ENCODE measurements around the gene C20orf141. TPM values are rescaled to one million over a fixed set of nuclear protein-coding genes. Genes with fewer than 3 reads are reported as not detected.

Gene C20orf141
- total and polyA plus RNA-seq, 12 donors, result not detected

- Histone ChIP-seq H3K27me3 (peaks cover 0 to 34% (median 19%) of the 10 kb centered on the region in 7 donors), H3K9me3 (peaks cover 0 to 11% (median 7%) of the 10 kb centered on the region in 11 donors), H3K4me1 (peaks cover 0 to 10% (median 0%) of the 10 kb centered on the region in 9 donors), H3K4me3 (no peak overlapping the region), H3K36me3 (no peaks in the 10 kb centered on the region), H3K27ac (no peak overlapping the region)
- TF ChIP-seq CTCF (IDR thresholded peaks at IDR 0.05), result no peak
- 28 to 40% methylated on average over 12 of the region's 12 CpGs for WGBS, 2 donors
- intact Hi-C loops (cut with DNase I), result no loop called here
- peak in 2 of 8 donors; percentile 37 to 38 for ATAC-seq
- DNase-seq, result no peak
These were observed 43.1 kb upstream of the C20orf141 start for GRCh38 chr20:2771631-2772080.

GRCh38 chr20:2773812-2774211 is 41.0 kb upstream of the C20orf141 start:
- no peak for TF ChIP-seq CTCF (IDR thresholded peaks at IDR 0.05)

GRCh38 chr20:2775139-2775538 is 39.6 kb upstream of the C20orf141 start:
- H3K27me3 ChIP-seq, result peaks cover 0 to 23% (median 9%) of the 10 kb centered on the region in 7 donors
- peaks cover 0 to 11% (median 7%) of the 10 kb centered on the region in 11 donors for H3K9me3 ChIP-seq
- no peak for TF ChIP-seq CTCF (IDR thresholded peaks at IDR 0.05)
- ATAC-seq, result no peak
- no peaks in the 10 kb centered on the region for H3K4me1 ChIP-seq
- H3K36me3 ChIP-seq, result no peaks in the 10 kb centered on the region
- no peak overlapping the region for H3K4me3 ChIP-seq
- no peak for DNase-seq
- 79 to 88% methylated on average over 3 of the region's 3 CpGs for WGBS, 2 donors
- intact Hi-C loops (cut with DNase I), result no loop called here
- H3K27ac ChIP-seq, result no peak overlapping the region

More at GRCh38 chr20:2773812-2774211, 41.0 kb upstream of the C20orf141 start:
- Histone ChIP-seq H3K27ac (no peak overlapping the region), H3K4me3 (no peak overlapping the region), H3K36me3 (no peaks in the 10 kb centered on the region), H3K4me1 (no peaks in the 10 kb centered on the region), H3K9me3 (peaks cover 0 to 11% (median 7%) of the 10 kb centered on the region in 11 donors), H3K27me3 (peaks cover 0 to 23% (median 13%) of the 10 kb centered on the region in 7 donors)
- no peak for DNase-seq
- ATAC-seq, result no peak
- intact Hi-C loops (cut with DNase I), result no loop called here
- 88 to 91% methylated on average over 9 of the region's 9 CpGs for WGBS, 2 donors

GRCh38 chr20:2778602-2779321 is 36.0 kb upstream of the C20orf141 start:
- Histone ChIP-seq H3K4me3 (no peak overlapping the region), H3K4me1 (no peaks in the 10 kb centered on the region), H3K27me3 (peaks cover 0 to 37% (median 22%) of the 10 kb centered on the region in 7 donors), H3K27ac (no peak overlapping the region), H3K36me3 (no peaks in the 10 kb centered on the region), H3K9me3 (peaks cover 0 to 11% (median 7%) of the 10 kb centered on the region in 11 donors)
- DNase-seq, result no peak
- WGBS, 2 donors, result 84 to 87% methylated on average over 10 of the region's 10 CpGs
- intact Hi-C loops (cut with DNase I), result no loop called here
- ATAC-seq, result no peak
- no peak for TF ChIP-seq CTCF (IDR thresholded peaks at IDR 0.05)
